Stimulated activated CD4-positive, alpha-beta T cell treated with anti-CD3 and anti-CD28 coated beads, Interleukin-1b, Interleukin-23, amount 100 ng/mL, for 1 hour (primary cell): ENCODE data around the gene AHSP.
"Not testable (repeated sequence)": the region's sequence is repeated elsewhere in the genome, so short reads cannot be mapped to it uniquely, and the experiment has no call there.

Experiments
- DNase-seq, 2 donors: peaks; one replicate each; pipeline ENCODE4 v3.0.0-alpha.2; 2020; ENCODE audit warnings: low read depth in 2 of 2

The AHSP gene

GRCh38 chr16:31501226-31501965, 26.3 kb upstream of the AHSP start:
- DNase-seq = no peak

- DNase-seq = no peak
Observed at GRCh38 chr16:31501966-31502348, 25.7 kb upstream of the AHSP start.

- DNase-seq = no peak
Observed at GRCh38 chr16:31502981-31503380, 24.7 kb upstream of the AHSP start.

- DNase-seq = not testable (repeated sequence)
Observed at GRCh38 chr16:31503555-31503954, 24.1 kb upstream of the AHSP start.

GRCh38 chr16:31504159-31504558, 23.5 kb upstream of the AHSP start:
- DNase-seq = no peak

GRCh38 chr16:31505483-31505882, 22.2 kb upstream of the AHSP start:
- DNase-seq = no peak

- DNase-seq = no peak
Observed at GRCh38 chr16:31507617-31507928, 20.1 kb upstream of the AHSP start.

- DNase-seq = peak; percentile 44 to 60
Observed at GRCh38 chr16:31507929-31508705, 19.6 kb upstream of the AHSP start, which contains the start of gene RUSF1. TSS of gene RUSF1 (minus strand) at chr16:31508391. CDS start at chr16:31508373, 18 bp downstream.

- DNase-seq = no peak
Observed at GRCh38 chr16:31508706-31509195, 18.9 kb upstream of the AHSP start.

GRCh38 chr16:31513126-31513525, 14.6 kb upstream of the AHSP start:
- DNase-seq = no peak

- no peak for DNase-seq
Observed at GRCh38 chr16:31513884-31514283, 13.8 kb upstream of the AHSP start.

- DNase-seq = no peak
Observed at GRCh38 chr16:31517800-31518402, 9.8 kb upstream of the AHSP start.

- DNase-seq = no peak
Observed at GRCh38 chr16:31519759-31520431, 7.8 kb upstream of the AHSP start.

GRCh38 chr16:31521368-31521767, 6.3 kb upstream of the AHSP start:
- DNase-seq = no peak

- no peak for DNase-seq
Observed at GRCh38 chr16:31522071-31522470, 5.6 kb upstream of the AHSP start.

- DNase-seq = not testable (repeated sequence)
Observed at GRCh38 chr16:31523768-31524167, 3.9 kb upstream of the AHSP start.

GRCh38 chr16:31525113-31525512, 2.6 kb upstream of the AHSP start:
- DNase-seq = no peak

GRCh38 chr16:31528523-31529107, 915 bp downstream of the AHSP start:
- no peak for DNase-seq

GRCh38 chr16:31529108-31529936, 1.6 kb downstream of the AHSP start:
- no peak for DNase-seq

- no peak for DNase-seq
Observed at GRCh38 chr16:31529937-31530312, 2.2 kb downstream of the AHSP start.

GRCh38 chr16:31530405-31530804, 2.7 kb downstream of the AHSP start:
- no peak for DNase-seq
